NCI-H2107 treated with DMSO at 0.1 percent for 48 hours (cell line): Measurements from ENCODE around the gene PRRG3.

Experiments used
- DNase-seq: peaks from one replicate; lab custom pipeline; 2025; ENCODE audit not compliant: unreplicated experiment; lab: John Stamatoyannopoulos, UW

PRRG3 gene

DNA sequence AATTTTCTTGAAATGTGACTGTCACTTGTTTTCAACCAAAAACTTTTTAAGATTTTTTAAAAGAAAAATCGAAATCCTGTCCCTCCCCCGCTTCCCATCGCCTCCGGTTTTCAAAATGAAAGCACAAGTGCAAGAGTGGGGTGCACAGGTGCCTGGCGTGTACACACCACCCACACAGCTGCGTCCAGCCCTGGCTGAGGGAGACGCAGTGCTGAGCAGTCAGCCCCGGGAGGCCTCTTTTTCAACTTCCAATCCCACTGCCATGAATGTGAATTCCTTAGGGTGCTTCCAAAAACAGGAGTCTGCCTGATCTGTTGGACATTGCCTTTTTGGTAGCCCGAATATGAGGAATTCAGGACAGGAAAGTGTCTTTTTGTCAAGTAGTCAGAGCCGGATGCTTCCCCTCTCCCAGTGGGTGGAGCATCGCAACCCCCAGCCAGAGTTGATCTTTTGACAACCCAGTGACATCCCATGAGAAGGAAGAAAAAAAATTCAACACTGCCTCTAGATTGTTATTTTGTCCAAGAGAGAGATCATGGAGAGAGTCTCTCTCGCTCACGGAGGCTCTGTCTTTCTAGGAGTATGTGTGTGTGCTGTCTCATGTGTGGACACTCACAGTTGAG is 8.9 kb downstream of the PRRG3 start:
- DNase-seq = peak; percentile 35

DNA sequence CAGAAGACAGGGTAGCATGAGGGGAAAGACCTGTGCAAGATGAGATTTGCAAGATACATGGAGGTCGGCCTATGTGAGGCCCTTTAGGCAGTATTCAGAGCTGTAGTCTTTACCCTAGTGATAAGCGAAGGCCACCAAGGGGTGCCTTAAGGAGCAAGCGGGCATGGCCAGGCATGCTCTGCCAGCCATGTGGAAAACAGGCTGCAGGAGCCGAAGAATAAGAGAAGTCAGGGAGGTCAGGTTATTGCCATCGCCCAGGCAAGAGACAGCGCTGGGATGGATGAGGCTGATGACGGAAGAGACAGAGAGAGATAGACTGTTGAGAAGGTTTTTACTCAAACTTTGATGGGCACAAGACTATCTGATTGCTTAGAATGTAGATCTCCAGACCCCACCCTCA is 13.6 kb downstream of the PRRG3 start:
- DNase-seq = no peak

DNA sequence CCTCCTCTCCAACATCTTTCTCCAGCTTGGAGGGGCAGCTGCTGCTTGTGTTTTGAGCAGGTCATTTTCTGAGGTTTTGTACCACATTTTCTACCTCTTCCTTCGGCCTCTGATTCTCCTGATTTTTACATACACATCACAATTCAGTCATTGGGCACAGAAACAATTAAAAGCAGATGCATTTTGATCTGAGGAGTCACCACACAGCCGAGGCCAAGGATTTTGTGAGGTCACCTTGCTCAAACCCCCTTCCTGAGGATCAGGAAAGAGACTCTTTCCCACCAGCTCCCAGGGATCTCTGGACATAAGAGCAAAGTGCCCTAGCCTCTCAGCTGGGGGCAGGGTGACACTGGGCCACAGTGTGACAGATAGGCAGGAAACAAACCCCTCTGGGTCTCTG is 15.2 kb downstream of the PRRG3 start:
- DNase-seq = no peak

DNA sequence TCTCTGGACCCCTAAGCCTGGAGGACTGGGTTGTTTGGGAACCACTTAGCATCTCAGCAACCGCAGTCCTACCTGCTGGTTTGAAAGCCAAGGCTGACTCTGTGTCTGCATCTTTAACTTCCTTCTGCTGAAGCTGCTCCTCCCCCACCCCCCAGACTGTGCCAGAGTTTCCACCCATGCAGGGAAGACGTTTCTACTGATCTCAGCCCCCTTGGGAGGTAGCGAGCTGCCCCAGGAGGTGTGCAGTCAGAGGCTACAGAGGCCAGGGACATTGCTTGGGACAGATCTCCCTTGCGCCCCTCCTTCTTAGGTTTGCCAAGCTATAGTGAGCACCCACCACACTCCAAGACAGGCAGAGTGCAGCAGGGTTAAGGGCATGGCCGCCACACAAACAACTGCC is 15.9 kb downstream of the PRRG3 start:
- no peak for DNase-seq

DNA sequence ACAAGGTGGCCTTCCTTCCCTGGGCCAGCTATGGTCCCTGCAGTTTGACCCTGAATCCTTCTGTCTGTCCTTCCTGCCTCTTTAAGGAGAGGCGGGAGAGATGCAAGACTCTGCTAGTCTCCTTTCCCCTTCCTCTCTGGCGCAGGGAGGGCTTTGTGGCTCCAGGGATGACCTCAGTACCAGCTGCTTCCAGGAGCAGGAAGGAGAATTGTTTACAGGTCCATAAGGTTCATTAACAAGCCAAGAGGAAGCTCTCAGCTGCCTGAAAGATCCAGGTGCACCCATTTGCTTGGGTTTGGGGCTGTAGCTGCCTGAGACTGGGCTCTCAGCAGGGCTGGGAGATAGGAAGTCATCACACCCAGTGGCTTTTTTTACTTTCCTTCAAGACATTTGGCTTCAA is 16.5 kb downstream of the PRRG3 start:
- DNase-seq = peak; percentile 60

DNA sequence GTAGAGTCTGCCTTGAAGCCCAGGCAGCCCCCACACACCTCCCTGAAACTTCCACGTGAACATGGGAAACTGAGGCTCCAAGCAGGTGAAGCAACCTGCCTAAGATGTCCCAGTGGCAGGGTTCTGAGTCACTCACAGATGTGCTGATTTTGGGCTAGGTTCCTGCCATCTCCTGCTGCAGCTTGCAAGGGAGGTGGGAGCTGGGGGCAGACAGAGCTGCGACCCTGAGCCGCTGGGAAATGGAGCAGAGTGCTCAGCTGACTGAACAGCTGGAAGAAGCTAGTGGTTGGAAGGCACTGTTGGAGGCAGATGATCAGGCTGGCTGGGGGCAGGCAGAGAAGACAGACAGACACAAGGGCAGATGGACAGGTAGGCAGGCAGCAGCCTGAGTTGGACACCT is 17.0 kb downstream of the PRRG3 start:
- DNase-seq = no peak

DNA sequence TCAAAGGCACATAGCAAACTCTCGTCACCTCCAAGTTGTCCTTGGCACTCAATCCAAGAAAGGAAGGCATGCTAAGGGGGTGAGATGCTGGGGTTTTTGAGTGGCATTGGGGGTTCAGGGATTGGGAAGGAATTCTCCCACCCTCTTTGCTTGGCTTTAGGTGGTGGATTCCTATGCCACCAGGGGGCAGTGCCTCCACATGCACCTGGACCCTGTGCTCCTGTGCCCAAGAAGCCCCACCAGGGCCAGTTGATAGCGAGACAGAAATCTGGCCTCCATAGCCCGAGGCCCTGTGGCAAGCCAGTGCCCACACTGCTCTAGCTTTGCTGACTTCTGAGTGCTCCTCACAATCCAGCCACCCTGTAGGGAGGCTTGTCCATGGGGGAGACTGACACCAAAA is 18.6 kb downstream of the PRRG3 start:
- DNase-seq = no peak

DNA sequence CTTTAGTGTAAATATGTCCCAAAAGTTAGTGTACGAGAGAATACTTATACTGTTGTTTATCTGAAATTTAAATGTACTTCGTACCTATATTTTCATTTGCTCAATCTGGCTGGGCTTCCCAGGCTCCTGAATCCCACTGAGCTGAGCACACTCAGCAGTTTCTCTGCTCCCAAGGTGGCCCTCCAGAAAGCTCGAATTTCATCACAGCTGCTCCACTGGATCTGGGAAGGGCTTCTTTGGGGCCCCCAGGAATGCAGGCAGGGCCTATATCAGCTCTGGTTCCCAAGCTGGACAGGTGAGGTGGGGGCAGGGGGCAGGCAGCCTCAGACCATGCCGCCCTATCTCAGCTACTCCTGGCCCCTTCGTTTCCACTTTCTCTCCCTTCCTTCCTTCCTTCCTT is 19.1 kb downstream of the PRRG3 start:
- no peak for DNase-seq

DNA sequence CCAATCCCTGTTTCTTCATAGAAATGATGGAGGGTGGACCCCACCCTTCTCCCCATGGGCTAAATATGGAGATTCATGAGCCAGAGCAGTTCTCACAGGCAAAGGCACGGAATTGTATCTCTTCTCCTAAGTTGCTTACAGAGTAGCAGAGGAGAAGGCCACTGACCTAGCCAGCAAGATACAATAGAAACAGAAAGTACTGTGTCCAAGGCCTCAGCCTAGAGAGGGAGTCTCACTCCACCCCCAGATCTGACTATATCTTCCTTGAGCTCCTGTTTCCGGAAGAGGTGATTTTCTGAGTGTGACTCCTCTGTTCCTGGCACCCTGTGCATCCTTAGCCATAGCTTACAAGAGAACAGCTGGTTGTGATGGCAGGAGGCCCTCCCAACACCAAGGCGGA is 20.5 kb downstream of the PRRG3 start, which contains the start of gene FATE1:
Gene FATE1 (plus strand): TSS at position 284 of the 400 bp plus-strand sequence. CDS start 85 bp downstream, at position 369.
- DNase-seq = no peak

DNA sequence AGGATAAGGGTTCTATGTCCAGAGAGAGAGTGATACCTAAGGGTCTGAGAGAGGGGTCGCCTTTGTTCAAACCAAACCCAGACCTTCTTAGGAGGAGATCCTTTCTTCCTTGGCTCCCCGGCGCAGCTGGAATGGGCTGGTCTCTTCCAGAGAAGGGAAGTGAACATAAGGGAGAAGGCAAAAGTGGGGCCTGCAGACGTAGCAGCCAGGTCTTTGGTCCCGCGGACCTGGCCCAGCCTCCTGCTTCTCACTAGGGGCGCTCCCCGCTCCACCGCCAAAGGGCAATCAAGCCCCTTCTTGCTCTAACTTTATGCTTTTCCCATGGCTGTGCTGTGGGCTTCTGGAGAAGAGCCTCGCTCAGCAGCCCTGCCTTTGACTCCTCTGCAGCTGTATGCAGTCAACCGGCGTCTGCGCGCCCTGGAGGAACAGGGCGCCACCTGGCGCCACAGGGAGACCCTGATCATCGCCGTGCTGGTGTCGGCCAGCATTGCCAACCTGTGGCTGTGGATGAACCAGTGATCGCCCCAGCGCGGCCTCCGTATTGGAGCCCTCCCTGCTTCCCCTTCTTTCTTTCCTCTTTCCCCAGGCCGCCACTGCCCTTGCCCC is 27.1 kb downstream of the PRRG3 start:
- DNase-seq = no peak

DNA sequence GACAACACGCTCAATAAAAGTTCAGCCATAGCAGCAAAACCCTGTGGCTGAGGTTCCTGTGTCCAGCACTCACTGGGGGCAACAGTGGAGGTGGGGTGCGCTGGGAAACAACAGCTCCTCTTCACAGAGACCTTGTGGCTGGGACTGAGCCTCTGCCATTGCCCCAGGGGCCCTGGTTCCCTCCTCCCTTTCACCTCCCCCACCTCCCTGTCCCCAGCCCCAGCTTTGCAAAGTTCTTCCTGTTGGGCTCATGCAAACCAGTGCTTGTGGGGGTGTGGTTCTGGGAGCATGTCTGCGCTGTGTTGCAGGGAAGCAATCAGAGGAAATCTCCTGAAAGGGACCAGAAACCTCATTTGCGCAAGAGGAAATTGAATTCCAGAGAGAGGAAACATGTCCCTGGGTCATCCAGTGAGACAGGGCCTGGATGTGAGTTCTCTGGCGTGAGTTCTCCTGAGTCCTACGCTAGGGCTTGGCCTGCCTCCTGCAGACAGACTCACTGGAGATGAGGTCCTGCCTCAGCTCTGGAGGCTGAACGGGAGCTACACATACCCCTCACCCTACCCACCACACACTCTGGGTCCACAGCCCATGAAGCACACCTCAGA is 28.0 kb downstream of the PRRG3 start:
- no peak for DNase-seq

DNA sequence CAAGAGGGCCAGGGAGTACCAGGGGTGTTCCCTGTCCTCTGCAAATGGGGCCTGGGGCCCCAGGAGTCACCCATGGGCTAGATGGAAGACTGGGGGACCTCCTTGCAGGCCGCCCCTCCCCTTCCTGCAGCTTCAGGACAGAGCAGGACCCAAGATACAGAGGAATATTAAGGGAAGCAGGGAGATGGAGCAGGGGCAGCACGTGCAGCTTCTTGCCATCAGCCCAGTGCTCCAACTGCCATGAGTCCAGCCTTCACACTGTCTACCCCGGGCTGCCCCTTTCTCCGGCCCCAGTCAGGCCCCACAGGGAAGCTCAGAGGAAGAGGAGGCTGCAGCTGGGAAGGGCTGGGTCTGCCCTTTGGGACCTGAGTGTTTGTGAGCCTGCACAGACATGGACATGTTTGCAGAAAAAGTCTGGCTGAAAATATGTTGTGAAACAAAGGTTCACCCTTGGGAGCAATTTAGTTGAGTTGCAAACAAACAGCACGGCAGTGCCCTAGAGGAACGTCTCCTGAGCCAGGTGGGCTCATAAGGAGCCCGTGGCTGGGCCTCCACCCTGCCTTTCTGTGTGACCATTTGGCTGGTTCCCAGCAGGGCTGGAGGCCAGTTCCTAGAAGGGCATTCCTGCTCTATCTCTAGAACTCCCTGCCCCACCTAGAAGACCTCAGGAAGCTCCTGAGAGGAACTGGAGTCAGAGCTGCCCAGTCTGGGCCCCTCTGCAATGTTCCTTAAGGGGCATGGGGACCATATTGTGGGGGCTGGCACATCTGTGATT is 29.5 kb downstream of the PRRG3 start:
- DNase-seq = no peak

DNA sequence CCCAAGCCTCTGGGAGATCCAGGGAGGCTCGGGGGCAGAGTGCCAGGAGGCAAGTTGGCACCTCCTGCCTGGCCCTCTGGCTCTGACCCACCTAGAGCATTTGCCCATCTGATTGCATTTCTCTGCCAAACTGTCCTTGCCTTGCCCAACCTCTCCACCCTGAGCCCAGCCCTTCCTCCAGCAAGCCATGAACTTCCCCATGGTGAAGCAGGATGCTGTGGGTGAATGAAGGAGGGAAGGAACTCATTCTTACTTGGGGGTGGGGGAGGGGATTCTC is 30.0 kb downstream of the PRRG3 start:
- DNase-seq = no peak

DNA sequence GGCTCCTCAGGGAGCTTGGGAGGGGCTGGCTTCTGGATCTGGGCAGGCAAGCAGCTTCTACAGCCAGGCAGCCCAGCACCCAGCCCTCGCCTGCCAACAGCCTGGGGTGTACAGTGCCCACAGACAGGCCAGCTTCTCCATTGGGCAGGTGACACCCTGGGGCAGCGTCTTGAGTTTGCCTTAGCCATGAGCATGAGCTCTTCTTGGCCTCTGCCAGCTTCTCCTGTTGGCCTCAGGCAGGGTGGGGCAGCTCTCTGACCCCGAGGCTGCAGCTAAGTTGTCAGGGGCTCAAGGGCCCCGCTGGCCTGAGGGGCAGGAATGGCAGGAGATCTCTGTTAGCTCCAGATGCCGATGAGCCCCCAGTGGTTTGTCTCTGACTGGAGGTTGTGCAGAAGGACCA is 31.5 kb downstream of the PRRG3 start:
- DNase-seq = no peak

DNA sequence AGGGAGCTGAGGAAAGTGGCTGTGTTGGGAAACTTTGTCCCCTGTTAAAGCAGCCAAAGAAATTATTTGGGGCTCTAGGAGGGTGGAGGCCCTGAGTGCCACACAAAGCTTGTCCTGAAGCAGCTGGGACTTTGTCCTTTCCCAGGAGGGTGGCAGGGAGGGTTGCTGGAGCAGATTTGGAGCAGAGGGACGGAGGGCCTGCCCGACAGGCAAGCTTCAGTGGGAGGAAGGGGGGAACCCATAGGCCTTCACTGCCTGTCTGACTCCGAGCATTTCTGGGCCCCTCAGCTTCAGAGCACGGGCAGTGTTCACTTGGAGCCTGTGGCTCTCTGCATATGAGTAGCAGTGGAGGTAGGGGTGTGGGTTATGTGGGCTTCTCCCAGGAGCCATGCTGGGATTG is 32.1 kb downstream of the PRRG3 start:
- DNase-seq = no peak

DNA sequence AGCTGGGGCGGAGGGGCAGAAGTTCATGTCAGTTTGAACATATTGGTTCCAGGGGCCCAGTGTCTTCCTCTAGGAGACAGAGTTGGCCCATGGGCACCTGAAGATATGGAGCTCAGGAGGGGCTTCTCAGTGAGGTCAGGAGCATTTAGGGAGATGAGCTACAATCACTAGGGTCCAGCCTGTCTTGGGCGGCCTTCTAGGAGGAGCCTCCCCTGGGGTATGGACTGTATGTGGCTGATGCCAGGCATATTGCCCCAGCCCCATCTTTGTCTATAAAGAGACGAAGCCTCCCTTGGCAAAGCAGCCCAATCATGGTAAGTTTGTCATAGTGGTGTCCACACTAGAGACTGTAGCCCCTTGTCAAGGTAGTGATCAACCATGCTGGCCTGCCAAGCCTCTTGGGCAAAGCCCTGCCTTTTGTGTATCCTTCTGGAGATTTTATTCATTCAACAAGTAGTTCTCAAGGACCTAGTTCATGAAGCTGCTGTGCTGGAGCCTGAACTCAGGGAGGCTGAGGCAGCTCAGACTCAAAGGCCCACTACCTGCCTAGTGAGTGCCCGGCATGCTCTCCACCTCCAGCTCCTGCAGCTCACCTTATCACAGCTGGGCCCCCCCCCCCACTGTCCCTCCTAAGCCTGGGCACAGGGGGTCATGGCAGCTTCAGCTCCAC is 33.9 kb downstream of the PRRG3 start:
- DNase-seq = no peak

DNA sequence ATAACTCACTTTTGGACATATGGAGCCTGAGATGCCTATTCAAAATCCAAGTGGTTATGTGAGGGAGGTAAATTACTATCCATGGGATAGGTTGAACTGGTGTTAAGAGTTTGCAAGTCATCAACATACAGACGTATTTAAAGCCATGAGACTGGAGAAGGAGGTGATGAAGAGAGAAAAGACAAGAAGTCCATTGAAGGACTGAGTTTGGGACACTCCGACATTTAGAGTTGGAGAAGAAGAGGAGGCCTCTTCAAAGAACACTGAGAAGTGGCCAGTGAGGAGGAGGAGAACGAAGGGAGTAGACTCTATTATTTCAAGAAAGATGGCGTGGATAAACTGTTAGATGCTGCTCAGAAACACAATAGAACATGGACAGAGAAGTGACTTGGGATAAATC is 39.2 kb downstream of the PRRG3 start, which contains the start of gene CNGA2:
Gene CNGA2 (plus strand): TSS at position 301 of the 400 bp plus-strand sequence. CDS start 3,738 bp downstream, outside the sequence.
- DNase-seq = no peak

DNA sequence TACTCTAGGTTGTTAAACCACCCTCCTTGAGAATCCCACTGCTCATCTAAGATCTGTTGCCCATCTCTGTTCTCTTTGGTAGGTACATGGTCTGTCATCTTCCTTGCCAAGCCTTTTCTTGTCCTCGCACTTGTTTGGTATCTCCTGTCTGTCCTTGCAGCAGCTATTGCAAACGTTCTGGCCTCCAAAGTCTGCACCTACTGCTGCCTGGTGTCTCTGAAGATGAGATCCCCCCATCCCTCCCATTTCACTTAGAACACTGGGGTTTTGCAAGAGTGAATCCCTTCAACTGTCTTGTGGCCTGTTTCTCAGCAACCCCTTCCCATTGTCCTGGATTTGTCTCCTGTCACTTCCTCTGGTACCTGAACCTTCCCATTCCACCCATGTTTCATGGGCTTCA is 40.0 kb downstream of the PRRG3 start:
- no peak for DNase-seq

DNA sequence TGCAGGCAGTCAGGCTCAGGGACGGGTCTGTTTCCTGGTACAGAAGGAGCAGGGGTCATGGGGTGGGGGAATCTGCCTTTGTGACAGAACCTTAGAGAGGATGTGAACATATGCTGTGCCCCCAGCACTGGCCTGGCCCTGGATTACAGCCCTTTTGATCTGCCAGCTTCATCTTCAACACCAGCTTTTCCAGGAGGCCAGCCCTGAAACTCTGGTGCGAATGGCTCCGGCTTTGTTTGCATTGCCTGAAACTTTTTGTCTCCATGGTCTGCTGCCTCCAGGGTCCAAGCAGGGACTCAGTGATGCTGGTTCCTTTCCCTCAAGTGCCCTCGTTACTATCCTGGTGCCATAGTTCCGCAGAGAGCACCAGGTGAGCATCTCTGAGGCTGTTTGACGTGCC is 41.4 kb downstream of the PRRG3 start:
- DNase-seq = no peak

DNA sequence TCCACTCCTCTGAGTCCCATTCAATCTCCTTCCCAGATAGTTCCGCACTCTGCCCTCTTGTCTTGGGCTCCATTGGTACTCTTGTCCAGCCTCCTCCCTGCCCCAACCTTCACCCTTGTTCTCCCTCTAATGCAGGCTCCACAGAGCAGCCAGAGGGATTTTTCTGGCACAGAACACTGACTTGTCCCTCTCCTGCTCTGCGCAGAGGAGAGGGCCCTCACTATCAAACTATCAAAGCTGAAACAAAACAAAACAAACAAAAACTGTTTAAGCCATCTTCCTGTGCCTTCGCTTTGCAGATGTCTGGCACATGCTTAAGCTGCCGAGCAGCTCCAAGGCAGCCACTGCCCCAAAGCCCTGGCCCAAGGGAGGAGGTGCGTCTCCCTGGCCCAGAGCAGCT is 42.2 kb downstream of the PRRG3 start:
- no peak for DNase-seq

DNA sequence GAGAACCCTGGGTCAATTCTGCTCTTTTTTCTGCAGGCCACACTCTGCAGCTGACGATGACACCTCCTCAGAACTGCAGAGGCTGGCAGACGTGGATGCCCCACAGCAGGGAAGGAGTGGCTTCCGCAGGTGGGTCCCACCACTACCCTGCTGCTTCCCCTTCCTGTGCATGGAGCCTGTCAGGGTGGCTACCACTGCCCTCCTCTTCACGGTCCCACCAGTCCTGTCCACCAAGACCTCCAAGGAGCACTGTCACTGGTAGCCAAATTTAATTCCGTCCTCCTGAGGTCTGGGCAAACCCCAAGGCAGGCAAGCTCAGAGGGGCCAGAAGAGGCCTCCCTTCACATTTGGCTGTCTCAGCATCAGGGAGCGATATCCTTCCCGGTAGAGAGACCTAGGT is 43.5 kb downstream of the PRRG3 start:
- DNase-seq = no peak

DNA sequence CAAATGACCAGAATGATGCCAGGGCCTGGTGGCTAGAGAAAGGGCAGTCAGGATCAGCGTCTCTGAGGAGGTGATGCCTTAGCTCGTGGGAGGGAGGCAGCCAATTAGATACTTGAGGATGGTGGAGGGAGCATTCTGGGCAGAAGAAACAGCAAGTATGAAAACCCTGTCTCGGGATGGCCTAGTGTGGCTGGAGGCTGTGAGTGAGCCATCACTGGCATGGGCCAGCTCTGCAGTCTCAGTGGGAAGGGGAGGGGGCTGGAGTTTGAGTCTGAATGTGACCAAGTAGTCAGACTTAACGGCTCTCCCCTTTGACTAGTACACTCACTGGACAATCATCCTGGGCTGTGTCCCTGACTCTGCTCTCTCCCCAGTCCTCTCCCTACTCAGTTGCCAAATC is 46.3 kb downstream of the PRRG3 start:
- DNase-seq = no peak
